Medulla oblongata (tissue), 1 donor: ENCODE data around the gene PCED1B.
A peak's percentile ranks its signal among the peaks of the same experiment; 100 is the strongest.

Experiments used
- DNase-seq: peaks from one replicate; pipeline ENCODE4 v3.0.0-alpha.2; 2015; ENCODE audit errors: extremely low spot score

The PCED1B gene

GRCh38 chr12:47231456-47231855 lies 152.0 kb downstream of the PCED1B start:
- no peak for DNase-seq

DNA sequence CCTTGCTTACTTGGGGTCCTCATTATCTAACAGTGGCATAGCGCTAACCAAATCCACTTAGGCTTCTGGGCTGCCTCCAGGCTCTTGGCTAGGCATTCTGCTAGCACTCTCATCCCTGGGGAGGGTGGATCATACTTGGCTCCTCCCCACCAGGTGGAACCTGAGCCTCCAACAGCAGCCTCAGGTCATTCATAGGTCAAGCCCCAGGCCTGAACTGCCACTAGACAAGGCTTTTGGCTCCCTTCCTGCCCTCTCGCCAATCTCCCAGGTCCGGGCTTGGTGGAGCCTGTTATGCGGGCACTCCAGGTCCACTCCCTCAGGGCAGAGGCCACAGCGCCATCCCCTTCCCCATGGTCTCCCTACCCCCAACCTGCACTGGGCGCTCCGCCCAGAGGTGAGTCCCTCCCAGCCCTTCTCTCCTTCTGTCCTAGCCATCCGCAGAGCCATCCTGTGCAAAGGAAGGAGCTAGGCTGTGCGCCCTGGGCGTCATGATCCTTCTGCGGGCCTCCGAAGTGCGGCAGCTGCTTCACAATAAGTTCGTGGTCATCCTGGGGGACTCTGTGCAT lies 155.2 kb downstream of the PCED1B start:
- DNase-seq, result no peak

DNA sequence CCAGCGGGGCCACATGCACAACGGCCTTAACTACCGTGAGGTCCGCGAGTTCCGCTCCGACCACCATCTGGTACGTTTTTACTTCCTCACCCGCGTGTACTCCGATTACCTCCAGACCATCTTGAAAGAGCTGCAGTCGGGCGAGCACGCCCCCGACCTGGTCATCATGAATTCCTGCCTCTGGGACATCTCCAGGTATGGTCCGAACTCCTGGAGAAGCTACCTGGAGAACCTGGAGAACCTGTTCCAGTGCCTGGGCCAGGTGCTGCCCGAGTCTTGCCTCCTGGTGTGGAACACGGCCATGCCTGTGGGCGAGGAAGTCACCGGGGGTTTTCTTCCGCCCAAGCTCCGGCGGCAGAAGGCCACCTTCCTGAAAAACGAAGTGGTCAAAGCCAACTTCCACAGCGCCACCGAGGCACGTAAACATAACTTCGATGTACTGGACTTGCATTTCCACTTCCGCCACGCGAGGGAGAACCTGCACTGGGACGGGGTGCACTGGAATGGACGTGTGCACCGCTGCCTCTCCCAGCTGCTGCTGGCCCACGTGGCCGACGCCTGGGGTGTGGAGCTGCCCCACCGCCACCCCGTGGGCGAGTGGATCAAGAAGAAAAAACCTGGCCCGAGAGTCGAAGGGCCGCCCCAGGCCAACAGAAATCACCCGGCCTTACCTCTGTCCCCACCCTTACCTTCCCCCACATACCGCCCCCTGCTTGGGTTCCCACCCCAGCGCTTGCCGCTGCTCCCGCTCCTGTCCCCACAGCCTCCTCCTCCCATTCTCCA lies 156.0 kb downstream of the PCED1B start:
- no peak for DNase-seq

DNA sequence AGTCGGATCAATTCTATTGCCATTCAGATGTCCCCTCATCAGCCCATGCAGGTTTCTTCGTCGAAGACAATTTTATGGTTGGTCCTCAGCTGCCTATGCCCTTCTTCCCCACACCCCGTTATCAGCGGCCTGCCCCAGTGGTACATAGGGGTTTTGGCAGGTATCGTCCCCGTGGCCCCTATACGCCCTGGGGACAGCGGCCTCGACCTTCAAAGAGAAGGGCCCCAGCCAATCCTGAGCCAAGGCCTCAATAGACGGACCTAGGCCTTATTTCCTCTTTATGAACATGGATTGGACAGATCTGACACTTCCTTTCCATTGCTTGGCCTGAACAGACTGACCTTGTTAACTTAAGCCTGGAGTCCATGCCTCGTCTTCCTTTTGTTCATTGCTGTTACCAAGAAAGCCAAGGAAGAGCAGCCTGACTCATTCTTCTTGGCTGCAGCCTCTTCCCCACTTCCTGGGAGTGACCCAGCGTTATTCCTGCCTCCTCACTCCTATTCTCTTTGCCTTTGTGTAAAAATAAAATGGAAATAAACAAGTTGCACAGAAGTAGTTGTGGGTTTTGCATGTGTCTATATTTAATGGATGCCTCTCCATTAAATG lies 156.8 kb downstream of the PCED1B start:
- no peak for DNase-seq

GRCh38 chr12:47237751-47238211 lies 158.4 kb downstream of the PCED1B start:
- no peak for DNase-seq

- DNase-seq, result no peak
These were observed 159.3 kb downstream of the PCED1B start for GRCh38 chr12:47238669-47239114.

GRCh38 chr12:47242426-47242825 lies 163.0 kb downstream of the PCED1B start:
- DNase-seq, result no peak

DNA sequence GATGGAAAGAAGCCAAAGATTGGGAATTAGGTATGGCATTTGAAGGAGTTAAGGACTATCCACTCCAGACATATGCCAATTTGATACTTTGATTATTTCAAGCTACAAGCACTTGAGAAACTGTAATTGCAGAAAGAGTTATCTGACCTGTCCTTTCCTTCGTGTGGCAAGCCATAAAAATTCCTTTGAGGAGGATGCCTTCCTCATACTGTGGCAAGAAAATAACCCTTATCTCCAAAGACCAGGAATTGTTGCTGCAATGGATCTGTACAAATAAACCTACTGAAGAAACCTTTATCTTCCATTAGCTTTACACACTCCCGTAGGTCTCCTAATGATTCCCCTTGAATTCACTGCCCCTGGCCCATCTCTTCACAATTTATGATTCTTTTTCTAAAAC lies 165.4 kb downstream of the PCED1B start:
- DNase-seq, result no peak

GRCh38 chr12:47245623-47246022 lies 166.2 kb downstream of the PCED1B start:
- no peak for DNase-seq

GRCh38 chr12:47247418-47247817 lies 168.0 kb downstream of the PCED1B start:
- peak; percentile 72 for DNase-seq

DNA sequence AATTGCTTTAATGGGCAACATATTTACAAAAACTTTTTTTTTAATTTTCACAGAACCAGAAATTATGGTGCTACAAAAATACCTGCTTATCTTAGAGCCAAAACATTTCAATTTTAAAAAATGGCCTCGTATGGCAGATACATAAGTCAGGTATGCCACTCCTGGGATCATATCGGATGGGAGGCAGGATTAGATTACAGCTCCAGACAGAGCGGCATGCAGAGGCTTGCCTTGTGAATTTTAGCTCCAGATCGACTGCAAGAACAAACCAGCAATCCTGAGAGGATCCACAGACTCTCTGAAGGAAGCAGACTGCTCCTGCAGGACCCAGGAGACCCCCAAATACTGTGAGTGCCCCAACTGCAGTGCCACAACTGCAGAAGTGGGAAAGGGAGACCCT lies 169.7 kb downstream of the PCED1B start:
- no peak for DNase-seq

- DNase-seq, result no peak
These were observed 170.4 kb downstream of the PCED1B start for GRCh38 chr12:47249719-47250357.

DNA sequence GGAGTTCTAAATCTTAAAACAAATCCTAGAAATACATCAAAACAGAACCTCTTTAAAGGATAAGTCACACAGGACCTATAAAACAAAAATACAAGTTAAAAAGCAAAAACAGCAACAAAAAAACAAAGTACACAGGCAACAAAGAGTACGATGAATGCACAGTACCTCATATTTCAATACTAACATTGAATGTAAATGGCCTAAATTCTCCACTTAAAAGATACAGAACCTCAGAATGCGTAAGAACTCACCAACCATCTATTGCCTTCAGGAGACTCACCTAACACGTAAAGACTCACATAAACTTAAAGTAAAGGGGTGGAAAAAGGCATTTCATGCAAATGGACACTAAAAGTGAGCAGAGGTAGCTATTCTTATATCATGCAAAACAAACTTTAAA lies 172.5 kb downstream of the PCED1B start:
- DNase-seq, result no peak

GRCh38 chr12:47264951-47265350 lies 185.5 kb downstream of the PCED1B start:
- no peak for DNase-seq

DNA sequence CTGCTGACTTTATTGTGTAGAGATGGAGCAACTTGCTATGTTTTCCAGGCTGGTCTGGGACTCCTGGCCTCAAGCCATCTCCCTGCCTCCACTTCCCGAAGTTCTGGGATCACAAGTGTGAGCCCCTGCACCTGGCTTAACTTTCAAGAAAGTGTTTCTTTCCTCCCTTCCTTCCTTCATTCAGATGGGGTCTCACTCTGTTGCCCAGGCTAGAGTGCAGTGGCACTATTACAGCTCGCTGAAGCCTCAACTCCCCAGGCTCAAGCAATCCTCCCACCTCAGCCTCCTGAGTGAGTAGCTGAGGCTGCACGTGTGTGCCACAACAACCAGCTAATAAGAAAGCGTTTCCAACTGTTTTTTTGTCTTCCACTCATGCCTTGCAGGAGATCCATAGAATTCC lies 186.0 kb downstream of the PCED1B start:
- DNase-seq, result no peak

DNA sequence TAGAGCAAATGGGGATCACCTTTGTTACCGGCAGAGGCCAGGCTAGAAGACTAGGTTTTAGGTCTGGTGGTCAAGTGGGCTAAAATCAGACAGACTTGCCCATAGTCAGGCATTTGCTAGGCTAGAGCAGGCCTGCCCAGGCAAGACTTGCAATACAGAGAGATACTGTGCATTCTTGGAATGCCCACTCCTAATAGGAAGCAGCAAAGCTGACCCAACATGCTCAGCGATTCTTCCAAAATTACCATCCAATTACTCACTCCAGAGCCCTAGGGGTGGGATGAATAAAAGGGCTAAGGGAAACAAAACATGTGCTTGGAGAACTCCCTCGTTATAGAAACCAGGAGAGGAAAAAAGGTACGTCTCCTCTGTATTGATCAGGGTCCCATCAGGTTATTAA lies 188.2 kb downstream of the PCED1B start:
- no peak for DNase-seq

GRCh38 chr12:47268501-47269454 lies 189.4 kb downstream of the PCED1B start:
- no peak for DNase-seq

DNA sequence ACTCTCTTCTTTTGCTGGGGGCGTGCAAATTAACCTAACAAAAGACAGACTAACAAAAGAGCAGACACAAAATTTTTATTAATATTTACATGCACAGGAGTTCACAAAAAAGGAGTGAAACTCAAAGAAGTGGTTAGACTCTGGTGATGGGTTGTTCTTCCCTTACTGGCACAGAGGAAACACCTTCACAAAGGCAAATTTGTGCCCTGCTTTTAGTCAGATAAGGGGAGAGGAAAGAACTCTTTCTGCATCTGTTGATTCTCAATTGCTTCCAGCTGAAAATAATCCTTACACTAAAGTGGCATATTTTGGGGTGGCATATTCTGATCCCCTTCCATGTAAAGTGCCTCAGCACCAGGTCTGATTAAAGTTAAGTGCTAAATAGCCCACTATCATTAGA lies 190.5 kb downstream of the PCED1B start:
- no peak for DNase-seq

GRCh38 chr12:47270782-47271664 lies 191.6 kb downstream of the PCED1B start:
- DNase-seq, result no peak

DNA sequence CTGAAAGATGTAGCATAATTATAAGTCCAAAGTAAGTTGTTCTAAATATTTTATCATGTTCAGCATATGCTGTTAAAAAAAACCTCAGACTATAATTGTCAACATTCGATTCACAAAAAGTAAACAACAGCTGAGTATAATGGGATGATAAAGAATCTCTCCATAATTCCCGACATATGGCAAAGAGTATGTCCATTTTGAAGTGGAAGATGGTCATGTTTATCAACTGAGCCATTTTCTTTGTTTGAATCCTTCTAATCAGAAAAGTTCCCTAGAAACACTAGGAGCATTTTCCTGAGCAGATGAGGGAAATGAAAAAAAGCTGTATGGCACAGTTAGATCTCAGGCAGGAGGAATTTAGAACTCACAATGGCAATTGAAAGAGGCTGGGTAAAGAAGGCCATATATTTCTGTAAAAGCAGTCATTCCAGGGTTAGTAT lies 192.4 kb downstream of the PCED1B start:
- no peak for DNase-seq
